GM06990 (cell line): ENCODE results near the gene GAK.

Experiments used
- DNase-seq: peaks from one replicate; pipeline ENCODE4 v3.0.0-alpha.2; 2011; ENCODE audit not compliant: insufficient read length; ENCODE audit errors: extremely low read depth
- H3K27me3 ChIP-seq: replicated peaks from 2 replicates; pipeline ENCODE4 v1.6.0; 2011; ENCODE audit warnings: low read length; ENCODE audit not compliant: control insufficient read depth, insufficient read depth
- H3K36me3 ChIP-seq: 2 replicates; pipeline ENCODE4 v1.5.1; 2011; ENCODE audit warnings: low read length; ENCODE audit not compliant: control insufficient read depth, insufficient read depth
- H3K4me3 ChIP-seq: replicated peaks from 2 replicates; pipeline ENCODE4 v1.5.1; 2011; ENCODE audit warnings: low read depth, mild to moderate bottlenecking, control low read depth, low read length
- TF ChIP-seq, protein P1 (sequence below): IDR thresholded peaks from 2 replicates; pipeline ENCODE4 v1.5.1; 2011; ENCODE audit warnings: low read length, control low read depth, mild to moderate bottlenecking, inconsistent platforms; ENCODE audit not compliant: insufficient read depth, poor library complexity, severe bottlenecking

The GAK gene

GRCh38 chr4:912548-913279 lies 19.4 kb downstream of the GAK start:
- peaks cover 30% of the 10 kb centered on the region for H3K36me3 ChIP-seq
- TF ChIP-seq, protein P1, sequence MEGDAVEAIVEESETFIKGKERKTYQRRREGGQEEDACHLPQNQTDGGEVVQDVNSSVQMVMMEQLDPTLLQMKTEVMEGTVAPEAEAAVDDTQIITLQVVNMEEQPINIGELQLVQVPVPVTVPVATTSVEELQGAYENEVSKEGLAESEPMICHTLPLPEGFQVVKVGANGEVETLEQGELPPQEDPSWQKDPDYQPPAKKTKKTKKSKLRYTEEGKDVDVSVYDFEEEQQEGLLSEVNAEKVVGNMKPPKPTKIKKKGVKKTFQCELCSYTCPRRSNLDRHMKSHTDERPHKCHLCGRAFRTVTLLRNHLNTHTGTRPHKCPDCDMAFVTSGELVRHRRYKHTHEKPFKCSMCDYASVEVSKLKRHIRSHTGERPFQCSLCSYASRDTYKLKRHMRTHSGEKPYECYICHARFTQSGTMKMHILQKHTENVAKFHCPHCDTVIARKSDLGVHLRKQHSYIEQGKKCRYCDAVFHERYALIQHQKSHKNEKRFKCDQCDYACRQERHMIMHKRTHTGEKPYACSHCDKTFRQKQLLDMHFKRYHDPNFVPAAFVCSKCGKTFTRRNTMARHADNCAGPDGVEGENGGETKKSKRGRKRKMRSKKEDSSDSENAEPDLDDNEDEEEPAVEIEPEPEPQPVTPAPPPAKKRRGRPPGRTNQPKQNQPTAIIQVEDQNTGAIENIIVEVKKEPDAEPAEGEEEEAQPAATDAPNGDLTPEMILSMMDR, result no peak

GRCh38 chr4:911871-912490 lies 20.1 kb downstream of the GAK start:
- Histone ChIP-seq H3K4me3 (no peak overlapping the region), H3K36me3 (peaks cover 30% of the 10 kb centered on the region), H3K27me3 (no peaks in the 10 kb centered on the region)
- TF ChIP-seq, protein P1, result no peak
- no peak for DNase-seq

More at GRCh38 chr4:912548-913279, 19.4 kb downstream of the GAK start:
- DNase-seq, result no peak
- no peaks in the 10 kb centered on the region for H3K27me3 ChIP-seq
- H3K4me3 ChIP-seq, result no peak overlapping the region

DNA sequence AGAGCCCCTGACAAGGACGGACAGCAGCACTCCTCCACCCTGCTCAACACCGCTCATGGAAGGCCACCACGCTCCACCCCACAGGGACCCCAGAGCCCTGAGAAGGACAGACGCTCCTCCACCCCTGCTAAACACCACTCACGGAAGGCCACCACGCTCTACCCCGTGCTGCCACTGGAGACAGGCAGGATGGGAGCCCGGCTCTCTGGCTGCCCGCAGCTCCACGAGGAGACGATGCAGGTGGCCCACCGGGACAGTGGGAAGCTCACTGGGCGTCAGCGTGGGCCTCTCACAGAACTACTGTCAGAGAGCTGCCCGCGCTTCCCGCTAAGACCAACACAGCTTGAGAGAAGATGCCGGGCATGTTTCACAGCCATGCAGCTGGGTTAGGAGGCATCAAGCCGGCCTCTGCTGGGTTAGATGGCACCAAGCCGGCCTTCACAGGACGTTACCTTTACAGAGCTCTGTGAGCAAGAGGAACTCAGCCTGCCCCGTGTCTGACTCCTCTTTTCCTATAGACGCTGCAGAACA lies 20.8 kb downstream of the GAK start:
- TF ChIP-seq, protein P1, result no peak
- H3K27me3 ChIP-seq, result no peaks in the 10 kb centered on the region
- no peak for DNase-seq
- H3K36me3 ChIP-seq, result peaks cover 33% of the 10 kb centered on the region
- H3K4me3 ChIP-seq, result no peak overlapping the region

DNA sequence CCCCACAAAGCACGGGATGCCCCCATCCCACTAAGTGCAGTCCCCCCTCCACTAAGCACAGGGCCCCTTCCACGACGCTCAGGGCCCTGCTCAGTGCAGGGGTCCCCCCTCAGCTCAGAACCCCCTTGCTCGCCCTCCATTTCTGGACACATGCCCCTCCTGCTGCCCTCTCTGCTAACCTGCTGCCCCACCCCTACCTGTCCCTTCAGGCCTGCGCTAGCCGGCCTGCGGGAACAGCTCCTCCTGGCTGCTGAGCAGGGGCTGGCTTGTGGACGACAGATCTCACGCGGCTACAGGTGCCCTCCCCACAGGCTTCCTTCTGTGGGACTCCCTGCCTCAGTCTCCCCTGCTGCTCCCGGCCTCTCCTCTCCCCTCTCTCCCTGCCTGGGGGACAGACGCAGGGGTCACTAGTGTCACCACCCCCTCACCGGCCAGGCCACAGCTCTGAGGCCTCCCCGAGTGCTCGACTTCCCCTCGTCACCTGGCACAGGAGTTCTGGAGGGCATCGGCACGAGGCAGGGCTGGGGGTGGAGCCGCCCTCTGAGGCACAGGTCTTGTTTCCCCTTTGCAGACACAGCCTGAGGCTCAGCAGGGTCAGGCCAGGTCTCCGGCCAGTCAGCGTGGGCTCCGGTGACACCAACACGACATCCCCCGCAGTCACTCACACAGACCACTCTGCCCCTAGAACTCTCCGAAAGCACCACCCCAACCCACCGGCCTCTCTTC lies 21.6 kb downstream of the GAK start:
- H3K27me3 ChIP-seq, result no peaks in the 10 kb centered on the region

DNA sequence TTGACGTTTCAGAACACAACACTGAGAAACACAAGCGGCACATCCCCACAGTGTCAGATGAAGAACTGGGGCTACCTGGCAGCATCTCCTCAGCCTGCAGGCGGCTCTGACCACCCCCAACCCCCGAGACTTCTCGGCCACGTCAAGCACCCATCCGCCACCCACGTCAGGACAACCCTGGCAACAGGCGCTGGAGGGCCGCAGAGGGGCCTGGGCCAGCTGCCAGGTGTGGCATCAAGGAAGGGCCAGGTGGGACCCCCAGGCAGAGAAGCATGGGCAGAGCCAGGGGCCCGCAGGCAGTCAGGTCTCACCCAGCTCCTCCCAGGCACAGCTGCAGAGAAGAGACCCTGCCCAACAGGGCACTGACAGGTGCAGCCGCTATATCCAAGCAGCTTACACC lies 22.3 kb downstream of the GAK start:
- no peak for DNase-seq
- Histone ChIP-seq H3K36me3 (peaks cover 39% of the 10 kb centered on the region), H3K4me3 (no peak overlapping the region), H3K27me3 (no peaks in the 10 kb centered on the region)
- TF ChIP-seq, protein P1, result no peak

More for the DNA sequence above, 21.6 kb downstream of the GAK start:
- Histone ChIP-seq H3K4me3 (no peak overlapping the region), H3K36me3 (peaks cover 37% of the 10 kb centered on the region)
- DNase-seq, result no peak
- TF ChIP-seq, protein P1, result no peak
